Fibroblast of skin of scalp (primary cell): ENCODE measurements around the gene ITFG1.
A peak's percentile ranks its signal among the peaks of the same experiment; 100 is the strongest.
"Not testable (repeated sequence)": the region's sequence is repeated elsewhere in the genome, so short reads cannot be mapped to it uniquely, and the experiment has no call there.

ENCODE experiments used
- DNase-seq: peaks from one replicate; pipeline ENCODE4 v3.0.0-alpha.2; 2013

ITFG1 gene

DNA sequence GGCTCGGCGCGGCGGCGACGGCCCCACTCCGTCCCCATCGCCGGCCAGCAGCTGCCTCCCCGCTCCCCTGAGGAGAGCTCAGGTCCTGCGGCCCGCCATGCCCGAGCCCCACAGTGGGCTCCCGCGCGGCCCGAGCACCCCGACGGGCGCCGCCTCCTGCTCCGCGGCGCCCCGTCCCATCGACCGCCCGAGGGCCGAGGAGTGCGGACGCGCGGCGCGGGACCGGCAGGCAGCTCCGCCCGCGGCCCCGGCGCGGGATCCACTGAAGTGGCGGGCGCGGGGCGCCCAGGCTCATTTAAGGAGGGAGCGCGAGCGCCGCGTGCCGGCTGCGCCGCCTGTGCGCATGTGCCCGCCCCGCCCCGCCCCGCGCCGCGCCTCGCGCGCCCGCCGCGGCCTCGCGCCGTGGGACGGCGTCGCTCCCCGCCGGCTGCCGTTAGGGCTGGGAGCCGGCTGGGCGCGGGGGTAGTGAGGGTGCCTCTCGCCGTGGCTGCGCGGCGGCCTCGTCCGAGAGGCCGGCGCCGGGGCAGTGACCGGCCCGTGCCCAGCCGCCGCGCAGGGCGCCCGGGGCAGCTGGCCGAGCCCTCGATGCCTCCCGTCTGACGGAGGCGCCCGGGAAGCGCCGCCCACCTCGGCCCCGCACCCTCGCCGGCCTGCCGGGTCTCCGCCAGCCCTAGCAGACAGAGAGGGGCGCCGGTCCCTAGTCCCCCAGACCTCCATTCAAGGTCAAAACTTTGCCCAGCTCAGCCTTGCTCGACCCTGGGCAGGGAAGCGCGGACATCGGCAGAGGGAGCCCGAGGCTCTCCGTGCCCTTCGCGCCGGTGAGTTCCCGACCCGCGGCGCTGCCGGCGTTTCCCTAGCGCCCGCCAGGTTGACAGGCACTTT, 316.9 kb downstream of the ITFG1 start, which contains the start of gene NETO2:
NETO2 (minus strand) TSS at position 269 of the 882 bp plus-strand sequence. CDS start 333 bp downstream, outside the sequence.
- peak; percentile 63 for DNase-seq

- peak; percentile 78 for DNase-seq
Measured at GRCh38 chr16:47142821-47143676, 317.8 kb downstream of the ITFG1 start.

DNA sequence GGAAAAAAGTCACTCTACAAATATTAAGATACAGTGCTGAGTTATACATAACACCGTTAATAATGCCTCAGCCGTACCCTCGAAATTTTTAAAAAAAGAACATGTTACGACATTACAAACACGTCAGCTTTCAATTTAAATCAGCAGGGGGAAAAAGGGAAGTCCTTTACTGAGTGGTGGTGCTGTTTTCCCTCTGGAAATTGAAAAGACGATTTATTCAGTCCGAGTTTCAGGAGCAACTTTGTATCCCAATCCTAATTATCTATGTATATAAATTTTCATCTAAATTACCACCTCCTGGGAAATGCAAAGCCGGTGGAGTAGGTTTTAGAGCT, 318.4 kb downstream of the ITFG1 start:
- DNase-seq, result peak; percentile 24

DNA sequence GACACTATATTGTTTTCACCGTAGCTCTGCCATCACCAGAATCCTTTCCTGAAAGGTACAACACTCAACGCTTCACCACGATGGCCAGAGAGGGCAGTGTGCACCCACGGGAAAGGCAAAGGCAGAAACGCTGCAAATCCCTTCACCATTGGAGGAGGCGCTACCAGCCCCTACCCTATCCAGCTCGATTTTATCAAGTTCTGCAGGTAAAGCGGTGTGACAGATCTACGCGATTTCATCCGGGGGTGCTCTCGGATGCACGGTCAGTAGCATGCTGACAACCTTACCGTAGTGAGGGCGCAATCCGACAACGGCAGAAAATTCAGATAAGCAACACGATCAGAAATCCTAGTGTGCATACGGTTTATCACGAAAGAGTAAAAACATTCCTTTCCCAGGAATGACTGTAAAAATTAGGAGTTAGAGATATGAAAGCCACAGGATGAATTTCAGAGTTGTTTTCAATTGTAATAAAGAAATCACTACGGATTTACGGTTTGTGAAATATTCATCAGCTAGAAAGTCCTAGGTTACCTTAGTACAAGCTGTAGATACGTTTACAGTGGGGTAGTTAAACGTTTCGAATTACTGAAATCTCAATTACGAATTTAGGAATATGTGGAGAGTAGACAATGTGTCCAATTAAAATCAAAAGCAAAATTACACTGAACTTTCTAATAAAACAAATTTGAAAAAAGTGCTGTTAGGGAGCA, 318.9 kb downstream of the ITFG1 start:
- peak; percentile 81 for DNase-seq

GRCh38 chr16:47140686-47141085, 320.2 kb downstream of the ITFG1 start:
- DNase-seq, result no peak

DNA sequence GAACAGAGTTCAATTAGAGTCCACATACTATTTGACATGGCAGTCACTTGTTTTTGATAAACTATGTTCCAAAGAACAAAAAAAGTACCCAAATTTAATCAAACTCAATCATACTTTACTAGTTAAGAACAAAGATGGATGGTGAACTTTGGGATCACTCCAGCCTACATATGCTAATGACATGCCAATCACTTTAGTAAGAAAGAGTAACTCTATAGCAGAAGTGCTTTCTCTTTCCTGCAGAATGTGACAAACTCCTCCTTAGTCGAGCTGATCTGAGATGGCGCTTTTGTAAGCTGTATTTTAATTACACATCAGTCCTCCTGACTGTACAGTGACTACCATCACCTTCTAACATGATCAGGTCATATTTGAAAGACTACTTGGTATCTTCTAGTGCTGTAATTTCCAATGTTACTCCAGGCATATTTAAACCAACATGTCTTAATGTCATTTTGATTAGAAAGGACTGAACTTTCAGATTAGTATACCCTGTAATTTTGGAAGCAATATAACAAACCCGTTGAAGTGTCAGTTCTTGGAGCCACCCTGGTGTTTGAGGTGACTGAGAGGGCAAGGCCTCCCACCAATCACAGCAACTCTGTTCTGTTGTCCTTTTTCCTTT, 321.2 kb downstream of the ITFG1 start:
- DNase-seq, result no peak

GRCh38 chr16:47137925-47138324, 322.9 kb downstream of the ITFG1 start:
- DNase-seq, result not testable (repeated sequence)

- DNase-seq, result peak; percentile 14
Measured at GRCh38 chr16:47136099-47136842, 324.6 kb downstream of the ITFG1 start.

- no peak for DNase-seq
Measured at GRCh38 chr16:47134550-47134949, 326.3 kb downstream of the ITFG1 start.

DNA sequence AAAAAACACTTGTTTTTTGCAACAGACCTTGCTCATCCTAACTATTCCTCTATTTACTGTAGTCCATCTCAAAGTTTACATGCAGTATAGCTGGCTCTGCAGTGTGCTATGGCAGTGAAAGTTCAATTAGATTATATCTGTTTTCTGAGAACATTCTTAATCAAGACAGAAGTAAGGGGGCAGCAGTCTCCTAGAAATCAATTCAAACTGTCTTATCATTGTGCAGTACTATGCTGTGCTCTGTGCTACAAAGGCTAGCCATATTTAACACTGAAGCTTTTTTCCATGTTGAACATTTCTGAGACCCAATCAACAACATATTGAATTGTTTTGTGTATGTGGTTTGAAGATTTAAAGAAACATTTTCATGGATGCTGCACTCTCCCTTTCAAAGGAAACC, 328.6 kb downstream of the ITFG1 start:
- no peak for DNase-seq

DNA sequence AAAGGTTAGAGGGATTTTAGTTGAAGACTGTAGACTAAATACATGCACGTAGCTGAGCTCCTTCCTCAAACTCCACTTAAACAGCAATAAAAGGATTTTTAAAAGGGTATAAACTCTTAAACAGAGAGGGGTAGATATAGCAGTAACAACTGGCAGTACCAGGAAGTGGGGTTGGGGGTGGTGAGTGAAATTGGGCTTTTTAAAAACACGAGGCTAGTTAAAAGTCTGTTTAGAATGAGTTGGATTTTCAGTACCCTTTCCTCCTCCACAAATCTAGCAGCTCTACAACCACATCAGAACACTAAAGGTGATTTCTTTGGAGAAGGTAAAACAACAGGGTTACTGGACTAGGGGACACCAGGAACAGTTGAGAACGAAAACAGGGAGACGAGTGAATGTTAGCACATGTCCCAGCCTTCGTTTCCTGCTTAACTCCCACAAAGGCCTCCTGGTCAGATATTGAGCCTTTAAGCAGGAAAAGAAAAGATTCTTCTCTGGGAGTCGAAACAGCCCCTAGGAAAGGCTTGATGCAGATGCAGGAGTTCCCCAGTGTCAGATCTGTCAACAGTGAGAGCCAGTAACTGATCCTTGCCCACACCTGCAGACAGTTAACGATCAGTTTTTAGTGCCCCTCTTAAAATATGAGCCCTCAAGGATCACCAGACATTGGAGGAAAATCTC, 331.0 kb downstream of the ITFG1 start:
- no peak for DNase-seq

GRCh38 chr16:47127541-47127940, 333.3 kb downstream of the ITFG1 start:
- DNase-seq, result no peak

DNA sequence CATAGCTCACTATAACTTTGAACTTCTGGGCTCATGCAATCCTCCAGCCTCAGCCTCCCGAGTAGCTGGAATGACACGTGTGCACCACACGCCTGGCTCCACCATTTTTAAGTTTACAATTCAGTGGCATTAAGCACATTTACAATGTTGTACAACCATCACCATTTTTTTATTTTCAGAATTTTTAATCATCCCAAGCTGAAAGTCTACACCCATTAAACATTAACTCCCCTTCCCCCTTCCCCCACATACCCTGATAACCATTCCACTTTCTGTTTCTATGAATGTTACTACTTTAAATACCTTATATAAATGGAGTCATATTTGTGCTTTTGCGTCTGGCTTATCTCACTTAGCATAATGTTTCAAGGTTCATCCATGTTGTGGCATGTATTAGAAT, 335.1 kb downstream of the ITFG1 start:
- no peak for DNase-seq

DNA sequence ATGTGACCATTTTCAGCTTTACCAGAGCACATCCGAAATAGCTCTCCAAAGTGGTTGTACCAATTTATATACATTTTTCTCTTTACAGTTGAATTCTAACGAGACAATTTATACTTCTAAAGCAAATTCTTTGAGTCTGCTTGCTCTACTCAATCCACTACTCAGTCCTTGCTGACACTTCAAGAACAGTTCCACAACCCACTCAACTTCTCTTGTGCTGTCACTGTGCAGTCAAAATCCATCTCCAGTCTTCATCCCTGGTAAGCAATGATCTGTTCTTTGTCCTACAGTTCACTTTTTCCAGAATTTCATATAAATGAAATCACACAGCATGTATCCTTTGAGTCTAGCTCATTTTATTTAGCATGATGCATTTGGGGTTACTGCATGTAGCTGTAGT, 347.7 kb downstream of the ITFG1 start:
- DNase-seq, result no peak

DNA sequence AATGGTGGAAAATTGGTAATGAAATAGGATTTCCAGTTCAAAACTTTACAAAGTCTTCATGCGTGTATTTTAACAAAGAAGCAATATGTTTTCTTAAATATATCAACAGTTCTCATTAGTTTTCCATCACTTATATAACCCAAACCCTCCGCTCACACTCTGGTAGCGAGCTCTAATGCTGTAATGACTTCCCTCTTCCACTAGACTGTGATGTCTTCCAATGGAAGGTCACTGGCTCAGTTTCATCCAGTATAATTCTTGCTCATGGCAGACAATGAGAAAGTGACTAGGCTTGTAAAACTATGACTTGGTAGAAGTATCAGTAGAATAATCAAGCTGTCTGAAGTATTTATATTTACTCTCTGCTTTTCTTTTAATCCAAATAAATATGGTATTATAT, 349.9 kb downstream of the ITFG1 start:
- no peak for DNase-seq

DNA sequence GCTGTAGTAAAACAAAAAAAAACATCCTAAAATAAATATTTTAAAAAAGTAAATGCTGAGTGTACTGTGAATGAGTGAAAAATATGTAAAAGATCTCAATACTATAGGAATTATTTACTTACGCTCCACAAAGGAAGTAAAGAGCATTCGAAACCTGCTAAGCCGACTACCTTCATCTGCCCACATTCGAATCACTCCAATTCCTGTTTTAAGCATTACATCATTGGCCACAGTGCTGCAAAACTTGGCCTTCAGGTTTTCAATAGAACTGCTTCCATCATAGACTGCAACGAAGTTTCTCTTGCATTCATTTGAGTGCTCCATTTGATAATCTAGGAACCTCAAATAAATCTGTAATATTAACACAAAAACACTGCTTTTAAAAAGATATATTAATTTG, 351.5 kb downstream of the ITFG1 start:
- no peak for DNase-seq
